Measurements from ENCODE around the gene MOCOS. TPM values are rescaled to one million over a fixed set of nuclear protein-coding genes. Genes with fewer than 3 reads are reported as not detected.

MOCOS gene
- total and polyA plus RNA-seq, 2 of the 8 experiments (the other 6 are each of a cell fraction or from before 2014, with no cell fraction given): 4.7 to 5.8 TPM

GRCh38 chr18:36215577-36215976 lies 28.3 kb downstream of the MOCOS start:
- 85% methylated on average over 8 of the region's 9 CpGs; no CpG with 5 or more reads in 1 of the 2 experiments for WGBS, 2 experiments (ENCODE audit: extremely low coverage in 1 of 2, insufficient coverage in 1 of 2, insufficient read length in 1 of 2, insufficient replicate concordance in 2 of 2, low coverage in 1 of 2, low lambda C conversion rate in 2 of 2, missing lambda C conversion rate in 1 of 2)
- H3K23ac ChIP-seq (ENCODE audit: insufficient read length): no peak overlapping the region

More at GRCh38 chr18:36215577-36215976, 28.3 kb downstream of the MOCOS start:
- H2AFZ ChIP-seq (ENCODE audit: low read length): no peak overlapping the region
- H3K9ac ChIP-seq (replicated peaks in 1 of 4; ENCODE audit: extremely low read depth in 1 of 4, low read depth in 3 of 4, low read length in 3 of 4): no peak overlapping the region
- H3K4me2 ChIP-seq (ENCODE audit: insufficient read depth in 1 of 2, low read depth in 2 of 2, low read length in 2 of 2): no peak overlapping the region
- no peak overlapping the region for H2BK120ac ChIP-seq (replicated peaks; ENCODE audit: low read depth, low read length)
- H2BK15ac ChIP-seq (ENCODE audit: low read length): no peak overlapping the region
- no peak overlapping the region for H3K56ac ChIP-seq (replicated peaks; ENCODE audit: insufficient read length, low read depth, low read length)
- no peak overlapping the region for H2BK12ac ChIP-seq (ENCODE audit: low read depth, low read length)
- H2AK5ac ChIP-seq (ENCODE audit: low read depth, low read length): no peak overlapping the region
- no peak overlapping the region for H3K4ac ChIP-seq (replicated peaks; ENCODE audit: insufficient read length, low read depth, low read length)
- TF ChIP-seq CEBPB (IDR thresholded peaks at IDR 0.05; ENCODE audit: low read depth, low read length): no peak
- no peak for TF ChIP-seq BCL11A (IDR thresholded peaks at IDR 0.05; ENCODE audit: low read depth in 2 of 2, low read length in 2 of 2)
- no peak for TF ChIP-seq KDM4A (IDR thresholded peaks at IDR 0.05; ENCODE audit: low read depth, low read length, severe bottlenecking)
- TF ChIP-seq JUN (IDR thresholded peaks at IDR 0.05; ENCODE audit: low read depth, low read length): no peak
- no peak for TF ChIP-seq RXRA (IDR thresholded peaks at IDR 0.05; ENCODE audit: insufficient read depth, low read depth, low read length)
- TF ChIP-seq CBX5 (IDR thresholded peaks at IDR 0.05; ENCODE audit: low read depth, low read length): no peak
- no peak for TF ChIP-seq PHF8 (conservative IDR thresholded peaks at IDR 0.05; ENCODE audit: low read depth, low read length)
- no peak for TF ChIP-seq POU5F1 (IDR thresholded peaks at IDR 0.05; ENCODE audit: low read depth, low read length)
- TF ChIP-seq SP1 (IDR thresholded peaks at IDR 0.05; ENCODE audit: low read depth, low read length): no peak
- TF ChIP-seq KDM1A (IDR thresholded peaks at IDR 0.05; ENCODE audit: borderline replicate concordance, low read length): no peak
- no peak for TF ChIP-seq BRCA1 (IDR thresholded peaks at IDR 0.05; ENCODE audit: low read depth, low read length)
- no peak for TF ChIP-seq SUZ12 (IDR thresholded peaks at IDR 0.05; ENCODE audit: low read length)
- TF ChIP-seq BACH1 (IDR thresholded peaks at IDR 0.05; ENCODE audit: low read length): no peak
- H3K18ac ChIP-seq (ENCODE audit: extremely low read depth, low read length): no peak overlapping the region
- H3K36me3 ChIP-seq (ENCODE audit: control insufficient read depth in 2 of 4, insufficient read depth in 4 of 4, low read length in 3 of 4): 0 out of 8 replicates have a peak, but pooled peaks cover 0 to 3% (median 0%) of the 10 kb centered on the region in 4 experiments
- H2BK5ac ChIP-seq (ENCODE audit: low read depth, low read length): no peak overlapping the region
- peak overlapping the region; percentile 25; the same call in 1 of the 2 replicates for H4K8ac ChIP-seq (ENCODE audit: extremely low read depth, insufficient read depth, low read length)
- H4K20me1 ChIP-seq (replicated peaks in 1 of 2; ENCODE audit: control insufficient read depth in 1 of 2, insufficient read depth in 2 of 2, low read length in 2 of 2): peaks cover 0 to 3% of the 10 kb centered on the region in 2 experiments
- no peak overlapping the region for H4K5ac ChIP-seq (ENCODE audit: insufficient read length, low read depth, low read length)
- H3K14ac ChIP-seq (ENCODE audit: insufficient read length): no peak overlapping the region
- DNase-seq (ENCODE audit: low read depth in 1 of 2, low spot score in 2 of 2) (no peak), FAIRE-seq (no peak)
- no peaks in the 10 kb centered on the region for H3K79me2 ChIP-seq (ENCODE audit: control insufficient read depth in 1 of 2, insufficient read depth in 2 of 2, low read length in 2 of 2)
- no peaks in the 10 kb centered on the region for H3K27me3 ChIP-seq (replicated peaks in 1 of 4; ENCODE audit: control insufficient read depth in 3 of 4, extremely low read depth in 1 of 4, insufficient read depth in 3 of 4, low read length in 3 of 4)
- ChIA-PET CTCF (ENCODE audit: partially characterized antibody) (no interaction called here), POLR2A (ENCODE audit: partially characterized antibody) (no interaction called here)
- H4K91ac ChIP-seq (replicated peaks; ENCODE audit: insufficient read length, low read length): no peak overlapping the region
- H3K79me1 ChIP-seq (ENCODE audit: low read depth, low read length): no peaks in the 10 kb centered on the region
- H3K9me3 ChIP-seq (ENCODE audit: insufficient read depth in 2 of 2, low read depth in 1 of 2, low read length in 1 of 2): no peaks in the 10 kb centered on the region
- no peaks in the 10 kb centered on the region for H3K4me1 ChIP-seq (replicated peaks in 1 of 4; ENCODE audit: control insufficient read depth in 3 of 4, insufficient read depth in 4 of 4, low read length in 3 of 4)
- H3K4me3 ChIP-seq (ENCODE audit: extremely low read depth in 1 of 4, insufficient read depth in 2 of 4, low read depth in 3 of 4, low read length in 4 of 4): no peak overlapping the region
- H3K23me2 ChIP-seq (ENCODE audit: low read depth, low read length): no peaks in the 10 kb centered on the region
- no peak overlapping the region for H3K27ac ChIP-seq (ENCODE audit: low read depth, low read length)
- no peak overlapping the region for H2BK20ac ChIP-seq (ENCODE audit: low read length)

Measured in H1 (cell line).